ENCODE measurements around the gene EEF1AKMT4.

EEF1AKMT4 gene

GRCh38 chr3:184249412-184250166, at the start of gene EEF1AKMT4:
TSS of gene EEF1AKMT4 (plus strand) at chr3:184249672. CDS start at chr3:184249695, 23 bp downstream.
- peak; percentile 94 for DNase-seq

- DNase-seq = no peak
Observed at GRCh38 chr3:184200825-184201224, 48.6 kb upstream of the EEF1AKMT4 start.

GRCh38 chr3:184203526-184203925, 45.9 kb upstream of the EEF1AKMT4 start:
- no peak for DNase-seq

GRCh38 chr3:184209146-184209923, 40.1 kb upstream of the EEF1AKMT4 start:
- no peak for DNase-seq

- no peak for DNase-seq
Observed at GRCh38 chr3:184211297-184211696, 38.2 kb upstream of the EEF1AKMT4 start.

GRCh38 chr3:184211718-184212117, 37.8 kb upstream of the EEF1AKMT4 start:
- no peak for DNase-seq

- DNase-seq = no peak
Observed at GRCh38 chr3:184218814-184219213, 30.7 kb upstream of the EEF1AKMT4 start.

- DNase-seq = no peak
Observed at GRCh38 chr3:184222521-184222920, 27.0 kb upstream of the EEF1AKMT4 start.

GRCh38 chr3:184223946-184224345, 25.5 kb upstream of the EEF1AKMT4 start:
- no peak for DNase-seq

- DNase-seq = peak; percentile 47
Observed at GRCh38 chr3:184227481-184227935, 22.0 kb upstream of the EEF1AKMT4 start.

GRCh38 chr3:184228376-184229137, 20.9 kb upstream of the EEF1AKMT4 start:
- DNase-seq = no peak

- peak; percentile 56 for DNase-seq
Observed at GRCh38 chr3:184229394-184230080, 19.9 kb upstream of the EEF1AKMT4 start, which contains the start of gene VWA5B2. TSS of gene VWA5B2 (plus strand) at chr3:184229585. CDS start at chr3:184230529, 944 bp downstream.

- DNase-seq = no peak
Observed at GRCh38 chr3:184230081-184230602, 19.3 kb upstream of the EEF1AKMT4 start.

- no peak for DNase-seq
Observed at GRCh38 chr3:184230603-184231528, 18.6 kb upstream of the EEF1AKMT4 start.

GRCh38 chr3:184231671-184232070, 17.8 kb upstream of the EEF1AKMT4 start:
- DNase-seq = no peak

GRCh38 chr3:184233127-184233843, 16.2 kb upstream of the EEF1AKMT4 start:
- no peak for DNase-seq

- DNase-seq = no peak
Observed at GRCh38 chr3:184234224-184234623, 15.2 kb upstream of the EEF1AKMT4 start.

GRCh38 chr3:184234671-184235380, 14.6 kb upstream of the EEF1AKMT4 start:
- no peak for DNase-seq

- no peak for DNase-seq
Observed at GRCh38 chr3:184235381-184236032, 14.0 kb upstream of the EEF1AKMT4 start.

All from activated CD4-positive, CD25-positive, alpha-beta regulatory T cell treated with anti-CD3 and anti-CD28 coated beads, Interleukin-2, amount 50 U/mL, for 72 hours (primary cell).